Upper lobe of right lung (tissue), 1 donor: Measurements from ENCODE around the gene NCKAP5. TPM values are rescaled to one million over a fixed set of nuclear protein-coding genes. Genes with fewer than 3 reads are reported as not detected.

Experiments used
- ATAC-seq: fragments of 200-7000 bp; cut with Tn5 transposase; one replicate; pipeline ENCODE4 v1.9.1; 2020; ENCODE audit warnings: mild to moderate bottlenecking, moderate library complexity
- DNase-seq: peaks from one replicate; pipeline ENCODE4 v3.0.0-alpha.2; 2020
- H3K27ac ChIP-seq: fragments of 200-600 bp; one replicate; pipeline ENCODE4 v1.8.0; 2022
- H3K27me3 ChIP-seq: fragments of 200-600 bp; one replicate; pipeline ENCODE4 v1.8.0; 2022; ENCODE audit warnings: mild to moderate bottlenecking
- H3K36me3 ChIP-seq: fragments of 200-600 bp; one replicate; pipeline ENCODE4 v1.8.0; 2022
- H3K4me1 ChIP-seq: fragments of 200-600 bp; one replicate; pipeline ENCODE4 v1.8.0; 2022
- H3K4me3 ChIP-seq: fragments of 200-600 bp; one replicate; pipeline ENCODE4 v1.8.0; 2022; ENCODE audit warnings: mild to moderate bottlenecking
- H3K9me3 ChIP-seq: fragments of 200-600 bp; one replicate; pipeline ENCODE4 v1.8.0; 2022
- CTCF ChIP-seq: fragments of 200-600 bp; IDR thresholded peaks from one replicate; pipeline ENCODE4 v1.8.0; 2022; ENCODE audit warnings: antibody characterized with exemption
- intact Hi-C: fragments of 100-400 bp; cut with DNase I; formaldehyde crosslinking; loops from one replicate; pipeline ENCODE4 v1.11.0; 2022
- total RNA-seq: library from RNA; stranded (reverse); fragmentation: NEBNext Ultra II Directional; extraction: Animal tissue kit (Norgen Biotek cat#: 25700); gene quantifications from one replicate; pipeline ENCODE4 v1.2.1, GENCODE V29; 2021
- donor health status: DM: no; HTN: yes; CAD: no; lungs with severe emphysema.

NCKAP5 gene
- total RNA-seq, 1 donor from 2014 or later = 40.8 TPM

GRCh38 chr2:133434959-133435668, 133.1 kb downstream of the NCKAP5 start:
- no peaks in the 10 kb centered on the region for H3K27me3 ChIP-seq
- H3K4me1 ChIP-seq = peaks cover 4% of the 10 kb centered on the region
- no peak overlapping the region for H3K4me3 ChIP-seq
- TF ChIP-seq CTCF = no peak
- H3K9me3 ChIP-seq = no peaks in the 10 kb centered on the region
- intact Hi-C loops = no loop called here
- H3K27ac ChIP-seq = no peak overlapping the region
- H3K36me3 ChIP-seq = no peaks in the 10 kb centered on the region
- peak; percentile 50 for ATAC-seq
- DNase-seq = no peak

GRCh38 chr2:133433455-133434451, 134.5 kb downstream of the NCKAP5 start:
- Histone ChIP-seq H3K4me3 (no peak overlapping the region), H3K27ac (no peak overlapping the region), H3K9me3 (no peaks in the 10 kb centered on the region), H3K4me1 (peaks cover 4% of the 10 kb centered on the region), H3K36me3 (no peaks in the 10 kb centered on the region), H3K27me3 (no peaks in the 10 kb centered on the region)
- intact Hi-C loops = no loop called here
- DNase-seq = no peak
- peak; percentile 39 for ATAC-seq
- TF ChIP-seq CTCF = no peak

- intact Hi-C loops = no loop called here
- H3K4me3 ChIP-seq = no peak overlapping the region
- ATAC-seq (no peak), DNase-seq (no peak)
- peaks cover 4% of the 10 kb centered on the region for H3K4me1 ChIP-seq
- H3K27me3 ChIP-seq = no peaks in the 10 kb centered on the region
- H3K27ac ChIP-seq = no peak overlapping the region
- H3K9me3 ChIP-seq = no peaks in the 10 kb centered on the region
- H3K36me3 ChIP-seq = no peaks in the 10 kb centered on the region
- TF ChIP-seq CTCF = no peak
Observed at GRCh38 chr2:133432778-133433177, 135.5 kb downstream of the NCKAP5 start.

- Histone ChIP-seq H3K4me3 (no peak overlapping the region), H3K4me1 (peaks cover 4% of the 10 kb centered on the region), H3K36me3 (no peaks in the 10 kb centered on the region), H3K27ac (no peak overlapping the region), H3K27me3 (no peaks in the 10 kb centered on the region), H3K9me3 (no peaks in the 10 kb centered on the region)
- ATAC-seq (no peak), DNase-seq (no peak)
- TF ChIP-seq CTCF = no peak
- intact Hi-C loops = no loop called here
Observed at GRCh38 chr2:133431289-133431688, 137.0 kb downstream of the NCKAP5 start.

GRCh38 chr2:133426791-133427190, 141.5 kb downstream of the NCKAP5 start:
- DNase-seq = no peak
- H3K27me3 ChIP-seq = no peaks in the 10 kb centered on the region
- intact Hi-C loops = no loop called here

More at GRCh38 chr2:133426791-133427190, 141.5 kb downstream of the NCKAP5 start:
- no peak for TF ChIP-seq CTCF
- Histone ChIP-seq H3K9me3 (no peaks in the 10 kb centered on the region), H3K36me3 (no peaks in the 10 kb centered on the region), H3K27ac (no peak overlapping the region), H3K4me3 (no peak overlapping the region), H3K4me1 (no peaks in the 10 kb centered on the region)
- ATAC-seq = no peak
